GM19324 (cell line): ENCODE data around the gene CTTNBP2.

Experiments
- ATAC-seq: cut with Tn5 transposase; IDR thresholded peaks from one replicate; pipeline ENCODE4 v1.9.1; 2021; ENCODE audit warnings: mild to moderate bottlenecking, moderate library complexity; ENCODE audit not compliant: unreplicated experiment, low FRiP score

CTTNBP2 gene

GRCh38 chr7:117871401-117871777, 1.9 kb downstream of the CTTNBP2 start:
- no peak for ATAC-seq

DNA sequence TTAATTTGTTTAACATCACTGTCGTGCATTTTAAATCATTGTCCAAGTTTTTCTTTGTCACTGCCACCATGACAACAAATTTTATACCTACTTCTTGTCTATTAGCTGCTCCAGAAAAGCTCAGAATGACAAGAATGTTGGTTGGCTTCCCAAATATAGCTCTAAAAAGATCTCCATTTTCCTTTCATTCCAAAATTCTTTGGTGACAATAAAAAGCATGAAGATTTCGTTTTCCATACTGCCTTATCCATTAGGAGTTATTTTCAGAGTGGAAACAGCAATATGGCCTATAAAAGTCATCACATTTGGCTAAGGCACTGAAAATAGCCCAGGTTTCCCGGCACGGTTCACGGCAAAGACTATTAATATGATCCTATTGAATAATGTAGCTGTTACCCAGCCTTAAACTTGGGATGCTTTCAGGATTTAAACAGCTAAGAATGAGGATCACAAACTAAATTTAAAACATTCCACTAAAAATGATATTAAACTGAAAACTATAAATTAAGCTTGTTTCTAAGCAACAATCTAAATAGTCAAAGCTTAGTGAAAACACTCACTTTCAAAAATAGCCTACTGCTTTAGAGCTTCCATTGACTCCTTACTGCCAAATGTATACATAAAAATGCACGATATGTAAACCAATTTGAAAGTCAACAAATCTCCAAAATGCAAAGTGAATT, 2.7 kb downstream of the CTTNBP2 start:
- no peak for ATAC-seq

DNA sequence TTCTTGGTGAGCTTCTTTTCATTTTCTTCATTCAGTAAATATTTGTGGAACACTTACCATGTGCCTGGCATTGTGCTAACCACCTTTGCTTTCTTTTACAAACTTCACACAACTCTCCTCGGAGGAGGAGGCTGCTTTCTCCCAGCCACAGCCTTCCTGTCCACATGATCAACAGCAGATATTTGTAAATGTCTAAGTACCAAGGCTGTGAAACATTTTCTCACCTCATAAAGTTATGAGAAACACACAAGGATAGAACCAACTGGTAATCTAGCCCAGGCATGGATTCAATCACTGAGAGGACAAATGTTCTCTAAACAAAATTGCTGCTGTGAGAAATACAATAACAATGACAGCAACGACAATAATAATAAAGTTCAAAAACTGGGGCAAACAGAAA, 3.9 kb downstream of the CTTNBP2 start:
- no peak for ATAC-seq

- no peak for ATAC-seq
These were observed 9.6 kb downstream of the CTTNBP2 start for GRCh38 chr7:117863618-117864017.

DNA sequence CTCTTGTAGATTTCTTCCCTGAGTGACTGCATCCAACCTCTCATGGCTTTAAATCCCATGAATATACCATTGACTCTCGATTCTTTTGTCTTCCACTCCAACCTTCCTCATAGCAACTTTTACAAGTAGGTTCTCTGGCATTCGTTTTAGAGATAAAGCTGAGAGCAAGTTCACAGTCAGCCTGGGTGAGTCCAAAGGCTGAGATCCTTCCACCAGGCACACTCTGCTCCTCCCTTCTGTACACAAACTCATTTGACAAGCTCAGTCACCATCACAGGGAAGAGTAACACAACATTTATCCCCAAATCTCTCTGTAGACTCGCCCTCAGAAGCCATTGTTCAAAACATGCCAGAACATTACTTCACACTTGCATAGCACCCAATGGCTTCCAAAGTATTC, 10.9 kb downstream of the CTTNBP2 start:
- no peak for ATAC-seq

DNA sequence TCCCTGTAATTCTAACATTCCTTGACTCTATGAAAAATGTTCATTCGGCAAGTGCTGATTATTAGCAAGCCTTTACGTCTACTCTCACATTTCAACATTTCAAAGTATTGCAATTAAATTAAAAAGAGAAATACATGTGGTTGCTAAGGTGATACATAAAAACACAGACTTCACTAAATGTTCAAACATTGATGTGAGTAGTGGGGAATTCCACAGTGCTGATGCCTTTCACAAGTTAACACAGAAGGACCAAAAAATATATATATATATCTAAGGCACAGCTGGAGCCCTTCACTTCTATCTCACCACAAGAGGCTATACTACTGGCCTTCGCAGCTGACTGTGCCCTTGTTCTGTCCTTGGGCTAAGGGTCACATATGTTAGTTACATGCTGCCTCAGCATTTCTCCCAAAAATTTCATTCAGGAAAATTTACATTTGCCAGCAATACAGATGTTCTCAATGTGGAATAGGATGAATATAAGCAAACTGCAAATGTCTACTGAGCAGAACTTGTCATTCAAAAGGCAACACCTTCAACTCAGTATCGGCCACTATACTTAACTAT, 13.9 kb downstream of the CTTNBP2 start:
- ATAC-seq = no peak

GRCh38 chr7:117858712-117859111, 14.5 kb downstream of the CTTNBP2 start:
- no peak for ATAC-seq

- ATAC-seq = no peak
These were observed 15.5 kb downstream of the CTTNBP2 start for GRCh38 chr7:117857718-117858117.

GRCh38 chr7:117856196-117856595, 17.0 kb downstream of the CTTNBP2 start:
- no peak for ATAC-seq

DNA sequence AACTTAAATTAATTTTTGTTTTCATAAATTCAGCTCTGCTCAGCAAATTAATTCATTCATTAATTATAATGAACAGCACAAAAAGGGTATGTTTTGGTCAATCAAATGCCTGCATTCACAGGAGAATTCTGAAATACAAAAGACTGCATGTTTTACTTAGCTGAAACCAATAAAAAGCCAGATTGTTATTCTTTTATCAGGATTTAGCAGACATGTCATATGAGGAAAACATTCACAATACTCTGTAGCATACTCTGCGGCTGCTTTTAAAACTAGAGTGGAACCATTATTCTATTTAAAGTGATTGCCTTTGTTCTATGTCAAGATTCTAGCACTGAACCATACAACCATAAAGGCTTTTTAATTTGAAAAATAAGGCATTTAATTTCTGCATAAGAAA, 19.1 kb downstream of the CTTNBP2 start:
- no peak for ATAC-seq

- no peak for ATAC-seq
These were observed 24.3 kb downstream of the CTTNBP2 start for GRCh38 chr7:117848941-117849340.

DNA sequence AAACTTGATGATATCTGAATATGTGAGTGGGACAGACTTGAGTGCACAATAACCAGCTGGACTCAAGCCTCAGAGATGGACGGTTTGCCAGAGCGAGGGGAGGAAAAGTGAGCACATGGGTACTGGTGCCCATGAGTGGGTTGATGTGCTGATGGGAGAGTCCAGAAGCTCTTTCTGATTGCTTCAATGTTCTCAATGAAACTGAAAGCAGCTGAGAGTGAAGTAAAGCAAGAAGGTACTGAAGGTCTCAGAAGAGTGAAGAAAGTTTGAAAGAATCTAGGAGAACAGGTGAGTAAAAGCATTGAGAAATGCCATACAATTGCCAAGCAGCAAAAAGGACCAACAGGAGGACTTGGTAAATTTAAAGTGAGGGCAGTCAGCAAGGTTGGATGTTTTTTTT, 28.6 kb downstream of the CTTNBP2 start:
- ATAC-seq = peak; percentile 86

DNA sequence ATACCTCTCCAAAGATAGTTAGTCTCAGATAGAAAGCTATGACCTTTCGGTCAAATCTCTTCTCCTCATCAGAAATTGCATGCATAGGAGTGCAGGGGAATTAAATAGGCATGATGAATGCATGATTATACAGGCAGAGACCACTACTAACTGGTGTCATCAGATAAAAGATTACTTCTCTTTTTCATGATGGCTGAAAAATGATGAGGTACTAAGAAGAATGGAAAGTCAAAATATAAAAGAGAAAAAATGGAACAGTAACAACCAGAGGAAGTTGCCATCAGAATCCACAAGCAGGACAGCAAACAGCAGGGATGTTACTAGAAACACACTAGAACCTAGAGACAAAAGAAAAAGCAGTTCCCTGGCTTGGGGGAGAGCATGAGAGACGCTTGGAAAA, 31.6 kb downstream of the CTTNBP2 start:
- ATAC-seq = no peak

- no peak for ATAC-seq
These were observed 32.2 kb downstream of the CTTNBP2 start for GRCh38 chr7:117841011-117841410.

GRCh38 chr7:117839507-117839906, 33.7 kb downstream of the CTTNBP2 start:
- peak; percentile 75 for ATAC-seq

DNA sequence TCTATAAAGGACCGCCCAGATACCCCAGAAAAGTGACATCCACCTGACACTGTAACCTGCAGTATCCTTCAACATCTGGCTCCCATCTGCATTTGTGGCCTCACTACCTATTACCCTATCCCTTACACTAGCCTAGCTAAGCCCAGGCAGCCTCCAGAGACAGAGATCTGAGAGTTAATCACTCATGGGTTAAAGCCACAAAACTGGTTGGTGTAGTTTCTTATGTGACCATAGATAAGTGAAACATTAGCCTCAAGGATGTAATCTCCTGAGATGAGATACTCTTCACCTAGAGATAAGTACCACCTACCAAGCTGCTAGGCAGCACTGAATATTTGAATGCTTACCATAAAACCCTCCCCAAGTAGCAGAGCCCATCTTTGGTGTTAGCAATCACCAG, 35.4 kb downstream of the CTTNBP2 start:
- peak; percentile 86 for ATAC-seq

- ATAC-seq = no peak
These were observed 38.1 kb downstream of the CTTNBP2 start for GRCh38 chr7:117835016-117835664.

- ATAC-seq = no peak
These were observed 42.8 kb downstream of the CTTNBP2 start for GRCh38 chr7:117830422-117830954.

- ATAC-seq = no peak
These were observed 43.7 kb downstream of the CTTNBP2 start for GRCh38 chr7:117829450-117830117.

GRCh38 chr7:117828825-117829224, 44.4 kb downstream of the CTTNBP2 start:
- no peak for ATAC-seq

DNA sequence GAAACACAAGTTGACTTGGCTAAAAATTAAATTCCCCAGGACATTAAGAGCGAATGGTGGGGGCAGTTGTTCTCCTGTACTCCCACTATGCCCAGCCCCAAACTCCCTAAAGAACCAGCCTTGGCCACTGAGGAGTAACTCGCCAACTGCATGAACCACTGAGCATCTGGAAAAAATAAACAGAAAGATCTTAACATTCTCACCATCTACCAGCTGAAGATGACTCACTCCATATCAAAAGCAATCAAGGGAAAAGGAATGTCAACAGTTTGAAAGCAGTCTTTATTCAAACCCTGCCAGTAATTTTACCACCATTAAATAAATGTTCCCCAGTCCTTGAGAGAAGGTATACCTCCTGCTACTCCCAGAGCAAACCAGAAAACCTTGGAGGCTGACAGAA, 45.4 kb downstream of the CTTNBP2 start:
- ATAC-seq = no peak
